Spinal cord (tissue), 10 donors: ENCODE measurements around the gene DRAXIN. TPM values are rescaled to one million over a fixed set of nuclear protein-coding genes. Genes with fewer than 3 reads are reported as not detected.

Experiments
- DNase-seq, 6 donors: peaks; one replicate each; pipeline versions ENCODE4 v3.0.0 to v3.0.0-alpha.2; 2013 to 2015; ENCODE audit warnings: low spot score in 6 of 6, low read depth in 4 of 6
- H3K27ac ChIP-seq: one replicate; pipeline ENCODE4 v1.5.1; 2013; ENCODE audit warnings: low read depth, low read length, control low read depth
- H3K27me3 ChIP-seq: one replicate; pipeline ENCODE4 v1.6.1; 2013; ENCODE audit warnings: low read length; ENCODE audit not compliant: control insufficient read depth, insufficient read depth
- H3K36me3 ChIP-seq: one replicate; pipeline ENCODE4 v1.6.1; 2013; ENCODE audit warnings: low read length; ENCODE audit not compliant: control insufficient read depth, insufficient read depth
- H3K4me1 ChIP-seq: one replicate; pipeline ENCODE4 v1.6.1; 2013; ENCODE audit warnings: low read length; ENCODE audit not compliant: control insufficient read depth, insufficient read depth
- H3K4me3 ChIP-seq: one replicate; pipeline ENCODE4 v1.5.1; 2013; ENCODE audit warnings: low read depth, low read length, control low read depth
- H3K9me3 ChIP-seq: one replicate; pipeline ENCODE4 v1.6.1; 2013; ENCODE audit warnings: low read length; ENCODE audit not compliant: control insufficient read depth, insufficient read depth
- WGBS: methylation state at CpG from one replicate; pipeline ENCODE4 v1.1.5; 2013; ENCODE audit warnings: missing lambda C conversion rate; ENCODE audit not compliant: insufficient coverage; 5-methylcytosine and 5-hydroxymethylcytosine counted together
- polyA plus RNA-seq, 2 donors: library from polyadenylated mRNA; unstranded; fragments of 120-200 nt; gene quantifications; one replicate each; pipeline ENCODE4 v1.2.1, GENCODE V29; 2013; ENCODE audit not compliant: insufficient read length in 2 of 2
- total RNA-seq, 2 donors: library from RNA; depleted of rRNA in 1 of 2; stranded (reverse); fragments of 120-200 nt in 1 of 2; fragments of >200 nt in 1 of 2; gene quantifications; one replicate each; pipeline versions ENCODE4 v1.2.3 to v1.2.4, GENCODE V29; 2013 to 2014
- donor health status: healthy.

Gene DRAXIN
- total and polyA plus RNA-seq, 4 donors: 5.8 to 18.3 (median 8.9) TPM

GRCh38 chr1:11695861-11696260, 4.4 kb downstream of the DRAXIN start:
- Histone ChIP-seq H3K27me3 (peaks cover 22% of the 10 kb centered on the region), H3K9me3 (no peaks in the 10 kb centered on the region), H3K4me3 (no peak overlapping the region), H3K27ac (no peak overlapping the region), H3K36me3 (no peaks in the 10 kb centered on the region), H3K4me1 (peaks cover 24% of the 10 kb centered on the region)
- no peak for DNase-seq
- 67% methylated on average over 6 of the region's 6 CpGs for WGBS

GRCh38 chr1:11697188-11697892, 5.8 kb downstream of the DRAXIN start:
- no peak overlapping the region for H3K4me3 ChIP-seq
- H3K36me3 ChIP-seq: no peaks in the 10 kb centered on the region
- H3K4me1 ChIP-seq: peaks cover 31% of the 10 kb centered on the region
- peaks cover 16% of the 10 kb centered on the region for H3K27me3 ChIP-seq
- H3K27ac ChIP-seq: no peak overlapping the region
- no peak for DNase-seq
- 77% methylated on average over 8 of the region's 8 CpGs for WGBS
- H3K9me3 ChIP-seq: no peaks in the 10 kb centered on the region

- Histone ChIP-seq H3K4me1 (peaks cover 35% of the 10 kb centered on the region), H3K27me3 (peaks cover 12% of the 10 kb centered on the region), H3K27ac (no peak overlapping the region), H3K9me3 (no peaks in the 10 kb centered on the region), H3K36me3 (no peaks in the 10 kb centered on the region), H3K4me3 (no peak overlapping the region)
- WGBS: 100% methylated on average over 1 of the region's 5 CpGs
- no peak for DNase-seq
These were observed 6.3 kb downstream of the DRAXIN start for GRCh38 chr1:11697893-11698210.

GRCh38 chr1:11700601-11701467, 9.3 kb downstream of the DRAXIN start:
- no peaks in the 10 kb centered on the region for H3K9me3 ChIP-seq
- peak in 2 of 6 donors; percentile 67 to 86 for DNase-seq
- peak overlapping the region; percentile 77 for H3K27ac ChIP-seq
- peaks cover 2% of the 10 kb centered on the region for H3K27me3 ChIP-seq
- H3K4me1 ChIP-seq: peaks cover 53% of the 10 kb centered on the region
- no peak overlapping the region for H3K4me3 ChIP-seq
- WGBS: 12% methylated on average over 16 of the region's 34 CpGs
- no peaks in the 10 kb centered on the region for H3K36me3 ChIP-seq

- Histone ChIP-seq H3K4me3 (peak overlapping the region; percentile 1), H3K27ac (peak overlapping the region; percentile 77), H3K4me1 (peaks cover 60% of the 10 kb centered on the region), H3K36me3 (peaks cover 5% of the 10 kb centered on the region), H3K27me3 (peaks cover 2% of the 10 kb centered on the region), H3K9me3 (no peaks in the 10 kb centered on the region)
- 5% methylated on average over 15 of the region's 15 CpGs for WGBS
- DNase-seq: peak in 5 of 6 donors; percentile 83 to 99 (median 89)
These were observed 10.0 kb downstream of the DRAXIN start for GRCh38 chr1:11701551-11701961.

- 74% methylated on average over 13 of the region's 15 CpGs for WGBS
- no peak for DNase-seq
- H3K36me3 ChIP-seq: peaks cover 8% of the 10 kb centered on the region
- no peaks in the 10 kb centered on the region for H3K9me3 ChIP-seq
- peak overlapping the region; percentile 1 for H3K4me3 ChIP-seq
- H3K27ac ChIP-seq: peak overlapping the region; percentile 77
- H3K27me3 ChIP-seq: peaks cover 2% of the 10 kb centered on the region
- H3K4me1 ChIP-seq: peaks cover 62% of the 10 kb centered on the region
These were observed 10.7 kb downstream of the DRAXIN start for GRCh38 chr1:11701981-11702803.

GRCh38 chr1:11703357-11704193, 12.1 kb downstream of the DRAXIN start:
- 53% methylated on average over 6 of the region's 8 CpGs for WGBS
- H3K27ac ChIP-seq: no peak overlapping the region

GRCh38 chr1:11704194-11704529, 12.7 kb downstream of the DRAXIN start:
- H3K9me3 ChIP-seq: no peaks in the 10 kb centered on the region
- peak in 1 of 6 donors; percentile 71 for DNase-seq
- no peak overlapping the region for H3K27ac ChIP-seq
- peaks cover 15% of the 10 kb centered on the region for H3K36me3 ChIP-seq
- peaks cover 73% of the 10 kb centered on the region for H3K4me1 ChIP-seq
- 36% methylated on average over 11 of the region's 11 CpGs for WGBS
- no peak overlapping the region for H3K4me3 ChIP-seq
- H3K27me3 ChIP-seq: peaks cover 2% of the 10 kb centered on the region

More at GRCh38 chr1:11703357-11704193, 12.1 kb downstream of the DRAXIN start:
- no peaks in the 10 kb centered on the region for H3K9me3 ChIP-seq
- no peak overlapping the region for H3K4me3 ChIP-seq
- H3K36me3 ChIP-seq: peaks cover 14% of the 10 kb centered on the region
- H3K27me3 ChIP-seq: peaks cover 2% of the 10 kb centered on the region
- DNase-seq: no peak
- H3K4me1 ChIP-seq: peaks cover 73% of the 10 kb centered on the region
